T-helper 9 cell (primary cell): ENCODE measurements around the gene INMT.
"Not testable (repeated sequence)": the region's sequence is repeated elsewhere in the genome, so short reads cannot be mapped to it uniquely, and the experiment has no call there.

ENCODE experiments used
- DNase-seq: peaks from one replicate; pipeline ENCODE4 v3.0.0-alpha.2; 2020
- total RNA-seq, 2 donors: gene quantifications; one replicate each; lab custom pipeline; 2026; lab: John Stamatoyannopoulos, UW

The INMT gene
- 0.07 to 0.24 reads per million in 2 donors for total RNA-seq

DNA sequence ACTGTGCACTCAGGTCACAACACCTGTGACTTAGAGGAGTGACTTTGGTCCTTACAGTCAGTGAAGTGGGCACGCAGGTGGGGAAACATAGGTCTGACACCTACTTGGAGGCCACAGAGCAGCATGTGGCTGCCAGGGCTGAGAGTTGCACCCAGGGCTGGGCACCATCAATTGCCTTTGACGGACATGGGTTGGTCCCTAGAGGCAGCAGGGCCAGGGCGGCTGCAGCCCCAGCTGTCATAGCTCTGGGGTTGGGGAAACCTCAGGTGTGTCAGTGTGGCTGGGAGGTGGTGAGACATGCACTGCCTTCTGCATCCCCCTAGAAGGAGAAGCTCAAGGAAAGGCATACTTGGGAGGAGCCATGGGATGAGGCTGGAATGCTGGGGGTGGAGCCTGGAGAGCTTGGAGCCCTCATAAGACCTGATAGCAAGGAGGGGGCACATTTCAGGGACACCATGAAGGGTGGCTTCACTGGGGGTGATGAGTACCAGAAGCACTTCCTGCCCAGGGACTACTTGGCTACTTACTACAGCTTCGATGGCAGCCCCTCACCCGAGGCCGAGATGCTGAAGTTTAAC is at the start of gene INMT:
TSS of gene INMT (plus strand) at position 440 of the 578 bp plus-strand sequence. CDS start at position 456, 16 bp downstream.
- no peak for DNase-seq

DNA sequence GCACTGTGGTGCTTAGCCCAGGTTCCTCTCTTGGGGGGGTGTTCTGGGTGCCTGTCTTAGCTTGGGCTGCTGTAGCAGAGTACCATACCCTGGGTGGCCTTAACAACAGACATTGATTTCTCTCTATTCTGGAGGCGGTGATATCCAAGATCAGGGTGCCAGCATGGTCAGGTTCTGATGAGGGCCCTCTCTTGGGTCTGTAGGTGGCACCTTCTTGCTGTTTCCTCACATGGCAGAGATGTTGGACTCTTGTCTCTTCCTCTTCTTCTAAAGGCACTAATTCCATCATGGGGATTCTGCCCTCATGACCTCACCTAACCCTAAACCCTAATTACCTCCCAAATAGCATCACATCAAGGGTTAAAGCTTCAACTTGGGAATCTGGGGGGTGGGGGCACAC is 49.7 kb upstream of the INMT start:
- DNase-seq = no peak

DNA sequence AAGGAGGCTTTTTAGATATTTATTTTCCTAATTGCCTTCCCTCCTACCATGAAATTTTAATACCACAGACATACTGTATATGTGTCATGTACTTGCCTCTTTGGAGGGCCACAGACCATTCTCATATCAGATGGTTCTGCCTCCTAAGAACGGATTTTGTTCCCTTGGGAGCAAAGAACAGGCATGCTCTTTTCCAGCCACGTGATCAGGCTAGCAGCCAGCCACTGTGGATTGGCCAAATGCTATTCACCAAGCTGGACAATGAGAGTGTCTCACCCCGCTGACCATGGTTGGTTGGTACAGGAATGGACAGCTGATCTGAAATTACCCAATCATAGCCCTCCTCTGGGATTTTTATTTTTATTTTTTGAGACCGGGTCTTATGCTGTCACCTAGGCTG is 48.2 kb upstream of the INMT start:
- DNase-seq = no peak

DNA sequence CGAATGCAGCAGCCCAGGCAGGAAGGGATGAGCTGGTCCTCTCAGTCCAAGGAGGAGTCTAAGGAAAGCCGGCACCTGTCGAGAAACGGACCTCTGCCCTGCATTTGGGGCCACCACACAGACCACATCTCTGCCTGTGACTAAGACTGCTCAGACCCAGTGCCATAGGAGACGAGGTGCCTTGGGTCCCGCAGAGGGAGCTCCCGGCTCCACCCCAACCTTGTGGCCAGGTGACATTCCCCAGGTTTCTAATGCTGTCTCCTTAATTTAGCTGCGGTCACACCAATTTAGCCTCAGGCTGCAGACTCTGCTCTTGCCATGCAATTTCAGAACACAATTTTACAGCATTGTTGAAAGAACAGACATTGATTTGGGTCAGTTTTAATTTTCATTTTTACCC is 46.9 kb upstream of the INMT start:
- no peak for DNase-seq

DNA sequence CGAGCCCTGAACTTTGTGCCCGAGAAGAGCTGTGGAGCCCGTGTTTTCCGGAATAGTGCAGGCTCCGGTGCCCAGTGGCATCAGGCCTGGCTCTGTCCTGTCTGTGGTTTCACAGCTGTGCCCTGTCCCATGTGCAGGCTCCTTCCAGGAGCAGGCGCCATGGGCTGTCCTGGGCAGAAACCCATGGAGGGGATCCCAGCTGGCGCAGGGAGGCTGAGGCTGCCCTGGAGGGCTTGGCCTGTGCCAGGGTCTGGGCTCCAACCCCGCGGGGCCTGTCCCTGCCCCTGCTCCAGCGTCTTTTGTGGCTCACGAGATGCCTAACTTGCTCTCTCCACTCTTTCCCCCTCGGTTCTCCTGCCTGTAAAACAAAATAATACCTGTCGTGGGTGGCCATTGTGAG is 46.3 kb upstream of the INMT start:
- DNase-seq = no peak

DNA sequence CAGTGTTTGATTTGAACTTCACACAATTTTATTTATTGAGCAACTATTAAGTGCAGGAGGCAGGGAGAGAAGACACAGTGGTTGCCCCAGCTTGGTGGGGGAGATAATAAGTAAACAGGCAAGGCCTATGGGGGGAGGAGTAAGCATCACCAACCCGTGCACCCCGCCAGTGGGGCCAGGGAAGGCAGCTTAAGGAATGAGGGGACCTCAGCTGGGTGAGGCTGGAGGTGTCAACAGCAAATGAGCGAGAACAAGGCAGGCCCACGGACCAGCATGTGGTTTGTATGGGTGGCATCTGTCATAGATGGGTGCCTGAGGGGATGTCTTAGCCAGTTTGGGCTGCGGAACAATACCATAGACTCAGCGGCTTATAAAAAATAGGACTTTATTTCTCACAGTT is 45.6 kb upstream of the INMT start:
- DNase-seq = no peak

DNA sequence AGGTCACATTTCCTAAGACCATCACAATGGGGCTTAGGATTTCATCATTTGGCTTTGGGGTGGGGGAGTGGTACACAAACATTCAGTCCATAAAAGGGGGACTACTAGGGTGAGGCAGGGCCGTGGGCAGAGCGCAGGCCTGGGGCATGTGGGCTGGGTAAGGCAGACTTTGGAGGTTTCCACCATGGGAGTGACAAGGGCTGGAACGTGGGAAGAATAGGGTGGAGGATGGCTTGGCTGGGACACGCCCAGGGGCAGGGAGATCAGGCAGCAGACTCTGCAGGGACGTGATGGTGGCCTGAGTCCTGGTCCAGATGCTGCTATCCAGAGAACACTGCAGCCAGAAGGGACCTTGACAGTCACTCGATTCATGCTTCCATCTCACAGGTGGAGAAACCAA is 45.0 kb upstream of the INMT start:
- no peak for DNase-seq

DNA sequence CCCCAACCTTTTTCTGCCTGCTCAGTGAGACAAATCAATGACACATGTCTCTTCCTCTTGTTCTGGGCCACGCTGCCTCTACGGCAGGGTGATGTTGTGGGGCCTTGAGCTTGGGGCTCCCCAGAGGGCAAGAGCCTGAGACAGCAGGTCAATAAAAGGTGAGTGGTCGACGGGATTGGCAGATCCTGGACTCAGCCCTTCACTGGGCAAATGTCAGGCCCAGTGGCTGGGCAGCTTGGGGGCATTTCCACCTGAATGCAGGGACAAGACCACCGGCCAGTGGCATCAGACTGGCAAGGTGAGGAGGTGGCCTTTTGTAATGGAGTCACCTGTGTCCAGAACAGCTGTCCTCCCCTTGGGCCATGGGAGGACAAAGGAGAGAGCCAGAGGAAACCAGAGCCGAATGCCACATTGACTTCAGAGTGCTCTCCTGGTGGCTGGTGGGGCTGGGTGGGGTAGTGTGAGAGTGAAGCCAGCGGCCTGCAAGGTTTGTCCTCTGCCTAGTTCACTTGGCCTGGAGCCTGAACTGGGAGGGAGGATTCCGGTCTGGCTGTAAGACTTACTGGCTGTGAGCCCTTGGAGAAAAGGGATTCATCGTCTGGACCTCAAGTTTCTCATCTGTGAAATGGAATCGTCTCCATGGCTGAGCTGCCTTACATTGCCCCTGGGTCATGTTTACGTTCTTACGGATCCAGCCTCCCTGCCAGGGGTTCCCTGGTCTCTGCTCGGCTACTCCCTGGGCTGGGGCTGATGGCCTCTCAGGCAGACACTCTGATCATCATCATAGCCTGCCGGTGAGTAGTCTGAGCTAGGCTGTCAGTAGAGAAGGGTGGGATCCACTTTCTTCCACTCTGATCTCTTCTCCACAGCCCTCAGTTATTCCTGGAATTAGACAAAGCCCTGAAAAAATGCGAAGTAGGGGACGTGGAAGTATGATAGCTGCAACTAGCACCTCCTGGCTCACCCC is 44.3 kb upstream of the INMT start:
- DNase-seq = no peak

DNA sequence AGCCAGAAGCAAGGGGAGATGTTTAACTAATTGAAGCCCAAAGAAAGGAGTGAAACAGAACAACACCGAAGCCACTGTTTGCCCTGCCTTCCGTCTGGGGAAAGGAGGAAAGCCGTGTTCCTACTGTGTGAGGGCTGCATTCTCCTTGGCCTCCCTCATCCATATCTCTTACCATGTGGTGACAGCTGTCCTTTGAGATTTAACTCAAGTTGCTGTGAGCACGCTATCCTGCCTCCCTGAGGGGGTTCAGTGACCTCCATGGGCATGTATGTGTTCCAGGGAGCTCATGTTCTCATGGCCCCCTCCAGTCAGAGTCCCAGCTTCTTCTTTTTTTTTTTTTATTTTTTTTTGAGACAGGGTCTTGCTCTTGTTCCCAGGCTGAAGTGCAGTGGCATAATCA is 43.5 kb upstream of the INMT start:
- no peak for DNase-seq

DNA sequence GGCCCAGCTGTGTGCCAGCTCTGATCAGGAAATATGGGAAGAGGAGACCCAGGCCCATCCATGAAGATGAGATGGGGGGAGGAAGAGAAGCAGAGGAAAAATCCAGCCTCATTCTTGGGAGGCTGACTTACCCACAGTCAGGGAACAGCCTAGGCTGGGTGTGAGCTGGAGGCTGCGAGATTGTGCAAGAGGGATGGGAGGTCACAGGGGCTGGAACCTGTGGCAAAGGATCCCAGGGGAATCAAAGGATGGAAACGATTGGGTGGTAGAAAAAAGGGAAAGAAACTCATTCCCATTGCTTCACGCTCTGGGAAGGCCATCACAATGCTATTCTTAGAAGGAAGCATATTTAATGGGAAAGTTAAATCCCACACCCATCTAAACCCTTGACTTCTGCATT is 43.0 kb upstream of the INMT start:
- DNase-seq = no peak

DNA sequence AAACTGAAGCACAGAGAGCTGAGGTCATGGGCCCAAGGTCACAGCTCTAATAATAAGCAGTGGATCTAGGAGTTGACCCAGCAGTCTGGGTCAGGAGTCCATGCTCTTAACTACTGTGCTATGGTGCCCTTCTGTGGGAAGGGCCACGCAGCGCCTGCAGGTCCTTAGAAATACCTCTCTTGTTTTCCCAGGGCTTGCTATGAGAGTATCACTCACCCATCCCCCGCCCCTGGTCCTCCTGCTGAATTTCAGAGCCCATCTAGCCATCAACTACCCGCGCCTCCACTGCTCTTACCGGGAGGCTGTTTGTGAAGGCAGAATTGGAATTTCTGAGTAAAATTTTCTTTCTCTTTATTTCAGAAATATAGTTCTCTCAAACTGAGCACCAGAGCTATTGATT is 42.4 kb upstream of the INMT start:
- DNase-seq = no peak

DNA sequence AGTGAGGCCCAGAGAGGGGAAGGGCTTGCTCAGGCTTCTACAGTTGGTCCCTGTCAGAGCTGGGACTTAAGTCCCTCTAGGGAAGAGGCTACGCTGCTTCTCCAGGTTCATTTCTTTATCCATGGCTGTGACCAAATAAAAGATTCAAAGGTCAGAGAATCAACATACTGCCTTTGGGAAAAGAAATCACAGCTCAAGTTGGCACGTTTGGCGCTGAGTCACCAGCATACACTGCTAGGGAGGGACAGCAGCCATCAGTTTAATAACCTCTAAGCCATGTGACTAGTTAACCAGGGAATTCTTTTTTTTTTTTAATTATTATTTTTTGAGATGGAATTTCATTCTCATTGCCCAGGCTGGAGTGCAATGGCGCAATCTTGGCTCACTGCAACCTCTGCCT is 41.3 kb upstream of the INMT start:
- no peak for DNase-seq

DNA sequence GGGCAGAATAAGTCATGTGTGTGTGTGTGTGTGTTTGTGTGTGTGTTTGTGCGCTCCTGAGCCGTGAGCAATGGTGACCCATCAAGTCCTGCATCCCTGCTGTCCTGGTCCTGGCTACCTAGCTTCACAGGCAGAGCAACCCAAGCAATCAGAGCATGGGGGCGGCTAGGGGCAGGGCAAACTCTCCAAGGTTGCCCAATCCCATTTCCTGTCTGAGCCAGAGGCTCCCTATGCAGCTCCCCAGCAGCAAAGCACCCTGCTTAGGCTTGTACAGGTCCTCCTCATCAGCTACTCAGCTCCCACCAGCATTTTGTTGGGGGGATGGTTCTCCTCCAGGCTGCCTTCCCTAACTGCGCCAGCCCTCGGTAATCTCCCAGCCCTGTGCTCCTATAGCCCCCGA is 38.5 kb upstream of the INMT start:
- no peak for DNase-seq

DNA sequence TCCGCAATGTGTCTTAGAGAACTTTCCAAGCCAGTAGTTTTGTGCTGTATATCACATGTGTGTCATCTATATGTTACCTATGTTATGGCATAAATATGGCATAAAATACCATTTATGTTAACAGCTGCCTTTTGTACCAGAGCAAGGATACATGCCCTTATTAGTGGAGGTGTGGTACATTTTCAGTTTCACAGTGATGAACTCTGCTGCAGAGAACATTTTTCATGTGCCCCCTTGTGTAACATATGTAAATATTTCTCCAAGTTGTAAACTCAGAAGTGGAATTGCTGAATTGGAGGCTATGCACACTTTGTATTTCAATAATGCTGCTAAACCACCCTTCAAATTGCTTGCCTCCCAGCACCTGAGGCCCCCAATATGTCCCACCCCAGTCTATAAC is 37.8 kb upstream of the INMT start:
- no peak for DNase-seq

DNA sequence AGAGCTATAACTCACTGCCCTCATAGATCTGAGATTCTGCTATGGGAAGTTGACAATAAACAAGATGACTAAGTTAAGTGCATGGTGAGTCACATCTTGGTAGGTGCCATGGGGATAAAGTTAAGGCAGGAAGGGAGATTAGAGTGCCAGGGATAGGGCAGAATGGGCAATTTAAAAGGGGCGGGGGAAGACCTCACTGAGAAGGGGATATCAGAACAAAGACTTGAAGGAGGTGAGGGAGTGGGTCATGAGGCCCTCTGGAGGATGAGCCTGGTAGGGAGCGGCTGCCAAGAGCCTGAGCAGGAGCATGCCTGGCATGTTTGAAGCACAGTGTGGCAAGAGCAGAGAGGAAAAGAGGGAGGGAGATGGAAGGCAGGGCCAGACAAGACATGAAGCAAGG is 34.8 kb upstream of the INMT start:
- DNase-seq = no peak

DNA sequence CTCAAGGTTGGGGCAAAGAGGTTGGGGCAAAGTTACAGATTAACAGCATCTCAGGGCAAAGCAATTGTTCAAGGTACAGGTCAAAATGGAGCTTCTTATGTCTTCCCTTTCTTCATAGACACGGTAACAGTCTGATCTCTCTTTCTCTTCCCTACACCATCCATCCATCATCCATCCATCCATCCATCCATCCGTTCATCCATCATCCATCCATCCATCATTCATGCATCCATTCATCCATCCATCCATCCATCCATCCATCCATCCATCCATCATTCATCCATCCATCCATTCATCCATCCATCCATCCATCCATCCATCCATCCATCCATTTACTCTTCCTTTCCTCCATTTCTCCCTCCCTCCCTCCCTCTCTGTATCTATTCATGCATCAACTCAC is 32.5 kb upstream of the INMT start:
- not testable (repeated sequence) for DNase-seq

DNA sequence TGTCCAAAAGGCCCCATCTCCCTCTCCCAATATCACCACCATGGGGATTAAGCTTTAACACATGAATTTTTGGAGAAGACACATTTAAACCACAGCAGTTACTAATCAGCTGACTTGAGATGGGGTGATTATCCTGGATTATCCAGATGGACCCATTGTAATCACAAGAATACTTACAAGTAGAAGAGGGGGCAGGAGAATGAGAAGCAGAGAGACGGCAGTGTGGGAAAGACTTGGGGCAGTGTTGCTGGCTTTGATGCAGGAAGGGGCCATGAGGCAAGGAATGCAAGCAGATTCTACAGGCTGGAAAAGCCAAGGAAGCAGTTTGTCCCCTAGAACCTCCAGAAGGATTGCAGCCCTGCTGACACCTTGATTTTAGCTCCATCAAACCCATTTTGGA is 30.7 kb upstream of the INMT start:
- no peak for DNase-seq

DNA sequence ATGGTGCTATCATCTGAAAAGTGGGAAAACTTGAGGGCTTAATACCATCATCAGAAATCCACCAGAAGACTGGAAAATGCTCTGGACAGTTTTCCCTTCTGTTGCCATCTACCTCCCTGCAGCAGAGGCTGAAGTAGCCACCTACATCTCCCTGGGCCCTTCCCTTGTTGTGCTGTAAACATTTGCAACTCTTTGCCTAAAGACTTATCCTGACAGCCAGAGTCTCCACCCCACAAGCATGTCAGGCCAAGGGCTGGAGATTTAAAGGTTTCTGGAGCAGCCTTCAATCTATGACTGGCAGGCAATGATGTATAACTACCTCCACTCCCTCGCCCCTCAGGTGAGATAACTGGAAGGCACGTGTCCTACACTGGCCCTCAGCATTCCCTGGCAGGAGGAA is 29.7 kb upstream of the INMT start:
- no peak for DNase-seq

DNA sequence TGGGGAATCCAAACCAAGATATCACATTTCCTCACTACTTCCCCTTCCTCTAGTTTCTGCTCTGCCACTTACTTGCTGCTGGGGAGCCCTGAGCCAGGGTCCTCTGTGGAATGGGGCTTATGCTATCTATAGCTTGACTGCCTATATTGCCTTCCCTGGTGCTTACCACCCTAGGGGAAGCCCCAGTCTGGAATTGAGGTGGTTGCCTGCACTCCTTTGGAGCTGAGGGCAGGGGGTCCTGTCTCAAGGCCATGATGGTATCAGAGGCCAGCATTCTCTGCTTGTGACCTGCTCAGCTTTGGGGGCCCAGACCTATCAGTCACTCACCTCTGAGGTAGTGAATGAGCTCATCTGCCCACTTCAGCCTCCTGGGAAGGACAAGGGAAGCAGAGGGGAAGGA is 29.3 kb upstream of the INMT start:
- no peak for DNase-seq

DNA sequence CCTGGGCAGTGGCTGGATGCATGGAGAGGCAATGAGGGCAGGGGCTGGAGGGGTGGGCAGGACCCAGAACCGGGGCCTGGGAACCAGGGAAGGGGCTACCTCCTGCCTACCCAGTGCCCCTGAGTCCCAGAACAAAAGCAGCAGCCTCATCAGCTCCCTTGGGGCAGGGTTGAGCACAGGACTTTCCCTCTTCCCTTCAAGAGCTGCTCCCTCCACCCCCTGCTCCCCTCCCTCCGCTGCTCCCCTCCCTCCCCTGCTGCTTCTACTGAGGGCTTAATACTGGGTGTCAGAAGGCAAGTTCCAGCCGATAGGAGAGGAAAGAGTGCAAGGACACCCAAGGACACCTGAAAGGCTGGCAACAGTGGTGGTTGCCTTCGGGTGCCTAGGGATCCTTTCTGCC is 28.2 kb upstream of the INMT start:
- no peak for DNase-seq

DNA sequence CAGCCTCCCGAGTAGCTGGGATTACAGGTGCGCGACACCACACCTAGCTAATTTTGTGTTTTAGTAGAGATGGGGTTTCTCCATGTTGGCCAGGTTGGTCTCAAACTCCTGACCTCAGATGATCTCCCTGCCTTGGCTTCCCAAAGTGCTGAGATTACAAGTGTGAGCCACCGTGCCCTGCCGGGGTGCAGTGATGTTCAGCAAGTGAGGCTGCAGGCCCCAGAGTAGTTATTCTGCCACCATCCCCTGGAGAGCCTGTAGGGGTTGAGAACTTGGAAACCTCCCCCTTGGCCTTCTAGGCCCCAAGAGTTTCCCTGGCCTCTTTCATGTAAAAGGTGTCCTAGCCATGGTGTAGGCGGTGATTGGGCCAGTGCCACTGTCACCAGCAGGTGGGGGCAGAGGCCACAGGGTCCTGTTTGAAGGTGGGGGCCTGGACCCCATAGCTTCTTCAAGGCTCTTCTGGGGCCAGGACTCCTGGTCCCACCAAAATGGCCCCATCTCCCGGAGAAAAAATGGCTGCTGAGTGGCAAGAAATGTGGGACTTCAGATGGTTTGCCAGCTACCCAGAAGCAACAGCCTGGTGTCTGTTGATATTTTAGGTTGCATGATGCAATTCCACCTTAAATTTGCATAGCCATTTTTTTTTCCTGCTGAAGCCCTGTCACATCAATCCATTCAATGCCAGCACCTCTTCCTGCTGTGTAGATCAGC is 25.5 kb upstream of the INMT start:
- DNase-seq = no peak

DNA sequence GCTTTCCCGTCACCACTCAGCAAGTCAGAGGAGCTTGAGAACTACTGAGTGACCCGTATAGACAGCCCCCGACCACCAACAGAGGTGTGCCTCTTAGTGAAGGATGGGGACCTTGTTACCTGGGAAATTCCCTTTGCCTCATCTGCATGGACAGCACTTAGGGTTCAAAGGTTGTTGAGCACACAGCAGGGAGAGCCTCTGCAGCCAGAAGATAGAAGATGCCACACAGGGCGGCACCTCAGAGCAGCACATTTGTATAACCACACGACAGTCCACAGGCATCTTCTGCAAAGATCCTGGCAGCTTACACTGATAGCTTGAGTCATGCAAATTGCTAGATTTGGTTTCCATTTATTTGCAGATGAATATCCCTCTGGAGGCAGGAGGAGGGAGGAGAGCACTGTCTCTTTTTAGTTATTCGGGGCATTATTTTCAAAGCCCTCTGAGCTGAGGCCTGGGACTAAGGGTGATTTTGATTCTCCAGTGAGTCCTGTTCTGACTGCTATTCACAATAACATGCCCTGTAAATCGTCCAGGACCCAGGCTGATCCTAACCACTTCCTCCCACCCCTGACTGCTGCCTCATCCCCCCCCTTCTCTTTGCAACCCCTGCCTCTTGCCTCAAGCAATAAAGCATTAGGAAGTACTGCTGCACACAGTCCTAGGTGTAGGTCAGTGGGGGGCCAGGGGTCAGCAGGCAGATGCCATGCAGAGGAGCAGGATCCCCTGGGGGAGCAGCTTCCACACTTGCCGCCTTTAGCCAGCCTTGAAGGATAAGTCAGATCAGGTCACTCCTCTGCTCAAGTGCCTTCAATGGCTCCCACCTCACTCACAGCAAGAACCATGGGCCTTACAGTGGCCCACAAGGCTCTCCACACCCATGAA is 24.6 kb upstream of the INMT start:
- DNase-seq = peak; percentile 36

DNA sequence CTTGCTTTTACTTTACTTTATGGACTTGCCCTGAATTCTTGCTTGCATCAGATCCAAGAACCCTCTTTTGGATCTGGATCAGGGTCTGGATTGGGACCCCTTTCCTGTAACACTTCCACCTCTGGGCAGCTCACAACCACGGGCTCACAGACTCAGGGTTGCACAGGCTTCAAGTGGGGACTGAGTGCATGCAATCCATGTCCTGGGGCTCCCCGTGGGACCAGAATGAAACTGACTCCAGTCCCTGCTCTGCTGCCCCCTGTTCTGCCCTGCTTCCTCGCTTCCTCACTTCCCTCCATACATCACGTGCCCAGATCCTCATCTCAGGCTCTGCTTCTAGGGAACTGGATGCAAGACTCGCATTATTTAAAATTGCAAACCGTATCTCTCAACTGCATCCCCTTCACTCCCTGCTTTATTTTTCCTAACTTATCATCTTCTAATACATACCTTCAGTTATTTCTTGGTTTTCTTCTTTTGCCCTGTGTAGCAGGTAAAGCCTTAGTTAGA is 23.3 kb upstream of the INMT start:
- DNase-seq = no peak
